ENCODE measurements around the gene TLN1.

GRCh38 chr9:35778496-35778895, 46.5 kb upstream of the TLN1 start:
- TF ChIP-seq CTCF (IDR thresholded peaks at IDR 0.05) = no peak
- TF ChIP-seq POLR2A (IDR thresholded peaks at IDR 0.05) = no peak
